PFSK-1 (cell line): ENCODE data around the gene R3HDM1.

ENCODE experiments used
- POLR2AphosphoS5 ChIP-seq: IDR thresholded peaks from 2 replicates; pipeline ENCODE4 v1.6.1; 2012; ENCODE audit warnings: low read depth, mild to moderate bottlenecking, control low read depth, low read length, moderate library complexity
- REST ChIP-seq, 2 experiments: IDR thresholded peaks; 2 replicates each; pipeline versions ENCODE4 v1.6.1 to v1.8.0; 2011 to 2012; ENCODE audit warnings: low read depth in 2 of 2, low read length in 2 of 2, control low read depth in 1 of 2, inconsistent platforms in 1 of 2, mild to moderate bottlenecking in 1 of 2, moderate library complexity in 1 of 2; ENCODE audit not compliant: insufficient read depth in 1 of 2
- SIN3A ChIP-seq: IDR thresholded peaks from 2 replicates; pipeline ENCODE4 v1.6.1; 2012; ENCODE audit warnings: mild to moderate bottlenecking, low read length, moderate library complexity, borderline replicate concordance; ENCODE audit not compliant: insufficient read depth
- TAF1 ChIP-seq: IDR thresholded peaks from 2 replicates; pipeline ENCODE4 v1.6.1; 2012; ENCODE audit warnings: low read length, control low read depth, borderline replicate concordance; ENCODE audit not compliant: insufficient read depth

- TF ChIP-seq POLR2AphosphoS5 (no peak), TAF1 (no peak), REST (IDR thresholded peaks at IDR 0.05; ENCODE audit: insufficient read depth in 1 of 2, low read depth in 2 of 2, low read length in 2 of 2) (no peak), SIN3A (no peak)
Observed at GRCh38 chr2:135587958-135588357, 56.7 kb downstream of the R3HDM1 start.
